ENCODE measurements around the gene NUCKS1.

NUCKS1 gene

DNA sequence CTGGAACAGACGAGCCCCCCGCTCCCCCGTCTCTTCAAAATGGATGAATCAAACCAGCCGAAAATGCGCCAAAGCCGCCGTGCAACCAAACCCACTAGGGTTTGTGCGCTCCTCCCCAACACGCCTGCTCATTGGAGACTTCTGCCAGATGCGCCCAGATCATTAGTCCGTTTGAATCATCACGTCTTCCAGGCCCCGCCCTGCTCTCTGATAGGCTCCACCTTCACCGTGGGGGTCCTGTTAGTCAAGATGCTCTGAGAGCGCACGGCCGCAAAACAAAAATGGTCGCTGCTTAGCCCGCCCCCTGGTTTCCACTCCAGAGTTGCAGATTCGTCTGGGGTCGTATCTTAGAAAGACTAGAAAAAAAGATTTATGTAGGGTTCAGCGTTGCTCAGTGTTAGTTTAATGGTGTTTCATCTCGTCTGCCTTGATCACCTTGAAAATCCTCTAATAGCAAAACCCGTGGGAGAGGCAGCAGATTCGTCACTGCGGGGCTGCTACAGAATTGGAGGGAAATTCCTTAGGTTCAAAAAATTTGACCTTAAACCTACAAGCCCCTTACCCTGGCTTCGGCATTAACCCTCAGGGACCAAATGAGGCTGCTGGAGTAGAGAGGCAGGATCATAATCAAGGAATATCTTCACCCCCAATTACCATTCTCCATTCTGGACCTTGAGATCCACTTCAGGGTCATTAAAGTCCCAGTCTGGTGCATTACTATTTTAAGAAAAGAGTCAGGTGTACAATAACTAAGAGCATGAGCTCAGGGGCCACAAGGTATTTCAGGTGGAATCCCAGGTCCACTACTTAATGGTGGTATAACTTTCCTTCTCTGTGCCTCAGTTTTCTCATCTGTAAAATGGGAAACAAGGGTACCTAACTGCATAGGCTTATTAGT lies at the start of gene NUCKS1:
Gene NUCKS1 (minus strand): TSS at position 45 of the 898 bp plus-strand sequence. CDS start 209 bp downstream, outside the sequence.
- DNase-seq (ENCODE audit: low spot score): peak; percentile 96

DNA sequence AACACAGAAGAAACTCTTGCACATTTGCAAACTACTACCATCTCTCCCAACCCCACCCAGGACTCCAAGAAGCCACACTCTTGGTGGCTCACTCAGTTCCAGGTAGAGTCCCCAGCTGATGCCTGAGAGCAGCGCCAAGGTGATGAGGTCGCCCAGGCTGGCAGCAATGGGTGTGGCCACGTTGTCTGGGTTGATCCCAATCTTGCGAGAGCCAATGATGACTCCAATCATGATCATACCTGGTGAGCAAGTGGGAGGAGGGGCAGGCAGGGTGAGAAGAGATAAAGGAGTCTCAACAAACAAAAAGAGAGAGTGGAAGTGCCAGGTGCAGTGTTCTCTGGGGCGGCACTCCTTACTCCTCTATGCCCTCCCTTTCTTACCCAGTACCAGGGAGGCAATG lies 48.6 kb upstream of the NUCKS1 start:
- DNase-seq (ENCODE audit: low spot score): no peak

GRCh38 chr1:205797168-205797567 lies 47.2 kb upstream of the NUCKS1 start:
- DNase-seq (ENCODE audit: low spot score): no peak

DNA sequence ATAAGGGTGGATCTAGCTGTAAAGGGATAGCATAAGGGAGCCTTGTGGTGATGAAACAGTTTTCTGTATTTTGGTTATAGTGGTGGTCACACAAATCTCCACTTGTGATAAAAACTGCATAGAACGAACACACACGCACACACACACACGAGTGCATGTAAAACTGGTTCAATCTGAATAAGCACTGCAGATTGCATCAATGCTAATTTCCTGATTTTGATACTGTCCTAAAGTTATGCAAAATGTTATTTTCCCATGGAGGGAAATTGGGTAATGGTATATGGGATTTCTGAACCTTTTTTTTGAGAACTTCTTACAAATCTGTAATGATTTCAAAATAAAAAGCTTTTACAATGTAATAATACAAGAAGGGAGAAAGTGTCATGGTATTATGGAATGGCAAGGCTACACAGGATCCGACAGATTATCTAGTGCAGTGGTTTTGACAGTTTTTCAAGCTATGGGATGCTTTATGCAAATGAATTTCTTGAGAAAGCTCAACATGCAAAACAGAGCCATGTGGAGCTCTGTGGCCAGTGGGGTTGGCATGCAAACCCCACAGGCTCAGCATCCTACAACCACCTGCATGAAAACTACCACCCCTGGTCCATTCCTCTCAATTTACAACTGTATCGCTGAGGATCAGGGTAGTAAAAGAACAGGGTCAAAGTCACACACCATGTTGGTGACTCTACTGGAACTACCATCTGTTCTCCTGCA lies 44.2 kb upstream of the NUCKS1 start:
- no peak for DNase-seq (ENCODE audit: low spot score)

GRCh38 chr1:205792961-205793673 lies 43.1 kb upstream of the NUCKS1 start:
- DNase-seq (ENCODE audit: low spot score): no peak

DNA sequence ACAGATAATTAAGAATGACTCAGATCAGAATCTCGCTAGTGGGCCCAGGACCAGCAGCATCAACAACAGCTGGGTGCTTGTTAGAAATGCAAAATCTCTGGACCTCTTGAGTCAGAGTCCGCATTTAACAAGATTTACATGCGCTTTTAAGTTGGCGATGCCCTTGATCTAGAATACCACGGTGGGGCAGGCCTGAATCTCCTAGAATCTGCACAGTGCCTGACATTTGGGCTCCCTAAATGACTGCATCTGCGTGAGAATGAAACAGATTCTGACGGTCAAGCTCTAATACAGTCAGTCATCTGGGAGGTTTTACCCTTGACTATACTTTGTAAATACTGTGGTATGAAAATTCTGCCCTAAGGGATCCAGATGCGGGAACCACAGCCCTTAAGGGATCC lies 42.5 kb upstream of the NUCKS1 start:
- DNase-seq (ENCODE audit: low spot score): no peak

DNA sequence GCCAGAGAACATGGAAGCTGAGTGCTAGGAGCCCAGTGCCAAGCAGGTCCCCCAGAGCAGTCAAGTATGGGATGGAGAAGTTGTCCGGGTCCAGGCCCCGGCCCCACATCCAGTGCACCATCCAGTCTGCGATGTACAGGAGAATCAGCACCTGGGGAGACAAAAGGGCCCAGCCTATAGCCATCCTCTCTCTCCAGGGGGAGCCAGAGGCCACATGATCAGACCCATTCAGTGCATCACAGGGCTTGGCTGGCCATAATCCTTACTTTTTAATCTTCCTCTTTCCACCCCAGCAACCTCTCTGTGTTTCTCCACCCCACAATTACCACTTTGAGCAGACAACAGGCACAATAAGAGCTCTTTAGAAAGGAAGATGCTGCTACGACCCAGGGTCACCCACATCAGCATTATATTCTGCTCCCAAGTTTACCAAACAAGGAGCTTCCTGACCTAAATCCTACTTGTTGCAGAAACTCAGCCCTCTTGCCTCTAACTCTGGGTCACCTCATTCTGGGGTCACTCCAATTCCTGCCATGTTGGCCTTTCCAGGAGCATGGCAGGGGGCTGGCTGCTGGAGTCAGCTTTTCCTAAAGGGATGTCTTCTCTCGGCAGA lies 41.7 kb upstream of the NUCKS1 start:
- peak; percentile 11 for DNase-seq (ENCODE audit: low spot score)

DNA sequence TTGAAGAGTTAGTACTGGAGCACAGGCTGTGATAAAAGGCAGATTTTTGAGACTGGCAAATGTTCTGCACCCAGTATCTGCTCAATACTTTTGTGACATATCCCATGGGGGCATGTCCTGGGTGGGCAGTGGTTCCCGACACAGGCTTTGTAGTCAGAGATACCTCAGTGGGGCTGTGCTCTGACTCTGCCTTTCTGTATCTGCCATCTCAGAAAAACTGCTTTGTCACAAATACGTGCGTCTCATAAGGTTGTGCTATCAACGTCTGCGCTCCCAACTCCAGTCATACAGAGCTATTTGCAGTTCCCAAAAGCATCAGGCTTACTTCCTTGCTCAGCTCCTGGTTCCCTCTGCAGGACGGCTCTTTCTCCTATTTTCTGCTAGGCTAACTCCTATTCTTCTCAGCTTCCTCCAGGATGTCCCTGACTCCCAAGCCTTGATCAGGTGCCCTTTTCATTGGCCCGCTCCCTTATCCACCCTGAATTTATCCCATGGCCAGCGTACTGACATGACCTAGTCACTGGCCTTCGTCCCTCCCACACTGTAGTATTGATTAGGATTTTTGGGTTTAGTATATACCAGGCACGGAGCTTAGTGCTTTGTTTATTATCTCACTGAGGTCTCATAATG lies 37.4 kb upstream of the NUCKS1 start:
- DNase-seq (ENCODE audit: low spot score): no peak

DNA sequence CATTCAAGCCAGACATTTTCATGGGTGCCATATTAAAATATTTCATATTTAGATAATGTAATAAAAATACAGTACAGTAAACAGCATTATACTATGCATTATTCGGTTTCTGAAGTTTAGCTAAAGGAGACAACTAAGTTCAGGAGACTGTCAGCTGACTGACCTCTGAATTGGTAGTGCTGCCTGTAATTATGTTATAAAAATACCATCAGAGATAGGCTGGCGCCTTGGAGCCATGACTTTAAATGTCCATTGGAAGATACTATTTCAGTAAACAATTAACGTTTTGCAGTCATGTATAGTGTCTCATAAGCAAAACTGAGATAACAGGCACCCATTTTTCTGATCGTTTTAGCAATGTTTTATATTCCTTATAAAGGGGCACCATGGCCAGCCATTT lies 36.6 kb upstream of the NUCKS1 start:
- no peak for DNase-seq (ENCODE audit: low spot score)

GRCh38 chr1:205785446-205785845 lies 35.5 kb upstream of the NUCKS1 start:
- no peak for DNase-seq (ENCODE audit: low spot score)

GRCh38 chr1:205783904-205784303 lies 33.9 kb upstream of the NUCKS1 start:
- no peak for DNase-seq (ENCODE audit: low spot score)

DNA sequence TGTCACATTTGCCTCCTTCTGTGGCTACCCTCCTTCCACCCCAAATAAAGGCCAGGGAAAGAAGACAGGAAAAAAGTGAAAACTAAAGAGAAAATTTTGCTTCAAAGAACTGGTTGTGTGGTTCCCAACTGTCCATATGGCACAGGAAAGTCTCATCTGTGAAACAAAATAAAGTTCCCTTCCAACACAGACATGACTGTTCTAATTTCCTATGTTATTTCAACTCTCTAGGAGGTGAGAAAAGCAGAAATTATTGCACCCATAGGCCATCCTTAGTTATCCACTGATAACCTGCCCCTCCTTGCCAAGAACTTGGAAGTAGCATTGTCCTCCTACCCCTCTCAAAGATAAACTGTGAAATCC lies 33.4 kb upstream of the NUCKS1 start:
- no peak for DNase-seq (ENCODE audit: low spot score)

DNA sequence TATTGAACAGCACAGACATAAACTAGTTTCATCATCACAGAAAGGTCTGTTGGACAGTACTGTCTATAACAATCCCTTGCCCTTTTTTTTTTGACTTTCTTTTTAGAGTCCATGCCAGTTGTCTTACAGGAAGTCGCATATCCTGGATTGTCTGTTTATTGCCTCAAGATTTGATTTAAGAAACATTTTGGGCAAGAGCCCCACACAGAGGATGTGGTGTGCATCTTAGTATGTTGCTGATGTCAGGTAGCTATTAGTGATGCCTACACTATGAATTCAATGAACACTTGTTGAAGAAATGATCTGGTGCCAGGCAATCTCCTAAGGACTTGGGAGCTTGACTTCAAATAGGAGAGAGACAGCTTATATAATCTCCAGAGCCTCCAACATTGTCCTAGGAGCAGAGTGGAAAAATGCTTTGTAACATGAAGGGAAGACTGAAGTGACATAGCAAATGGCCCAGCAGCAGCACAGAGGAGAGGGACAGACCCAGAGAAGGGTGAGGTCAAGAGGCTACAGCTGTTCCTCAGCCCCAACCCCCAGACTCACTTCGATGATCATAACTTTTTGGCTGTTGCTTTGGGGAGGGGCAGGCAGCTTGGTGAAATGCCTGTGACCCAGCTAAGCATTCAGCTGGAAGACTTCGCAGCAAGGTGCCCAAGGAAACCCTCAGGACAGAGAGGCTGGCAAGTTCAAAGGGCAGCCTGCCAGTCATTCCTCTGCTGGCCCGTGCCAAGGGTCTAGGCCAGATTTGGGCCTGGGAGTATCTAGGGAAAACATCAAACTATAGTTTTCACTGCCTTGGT lies 32.8 kb upstream of the NUCKS1 start:
- DNase-seq (ENCODE audit: low spot score): no peak

DNA sequence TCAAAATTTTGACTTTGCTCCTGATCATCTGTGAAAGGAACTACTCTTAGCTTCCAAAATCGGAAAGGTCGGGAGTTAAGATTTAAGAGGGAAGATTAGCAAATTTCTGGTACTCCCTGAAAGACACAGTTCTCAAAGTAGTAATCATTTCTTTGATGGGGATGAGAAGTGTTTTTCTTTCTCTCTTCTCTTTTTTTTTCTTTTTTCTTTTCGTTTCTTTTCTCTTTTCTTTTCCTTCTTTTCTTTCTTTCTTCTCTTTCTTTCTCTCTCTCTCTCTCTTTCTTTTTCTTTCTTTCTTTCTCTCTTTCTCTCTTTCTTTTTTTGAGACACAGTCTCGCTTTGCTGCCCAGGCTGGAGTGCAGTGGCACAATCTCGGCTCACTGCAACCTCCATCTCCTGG lies 30.4 kb upstream of the NUCKS1 start:
- no peak for DNase-seq (ENCODE audit: low spot score)

- DNase-seq (ENCODE audit: low spot score): no peak
Measured at GRCh38 chr1:205777994-205778393, 28.0 kb upstream of the NUCKS1 start.

DNA sequence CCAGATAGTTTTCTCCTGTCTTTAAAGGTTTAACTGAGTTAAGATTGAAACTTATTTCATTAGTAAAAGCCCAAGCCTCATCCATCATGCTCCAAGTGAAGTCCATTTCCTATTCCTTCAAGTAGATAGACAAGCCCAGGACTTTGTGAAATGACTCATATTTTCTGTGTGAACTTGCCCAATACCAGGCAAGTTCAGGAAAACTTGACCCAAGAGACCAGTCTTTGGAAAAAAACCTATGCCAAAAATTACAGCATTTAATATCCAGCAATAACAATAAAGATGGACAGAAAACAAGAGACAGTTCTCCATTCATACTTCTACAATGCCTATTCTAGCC lies 25.7 kb upstream of the NUCKS1 start:
- peak; percentile 5 for DNase-seq (ENCODE audit: low spot score)

GRCh38 chr1:205775015-205775716 lies 25.2 kb upstream of the NUCKS1 start, which contains the start of gene RAB29:
Gene RAB29 (minus strand): TSS chr1:205775482. CDS start chr1:205774956, 526 bp downstream.
- peak; percentile 80 for DNase-seq (ENCODE audit: low spot score)

DNA sequence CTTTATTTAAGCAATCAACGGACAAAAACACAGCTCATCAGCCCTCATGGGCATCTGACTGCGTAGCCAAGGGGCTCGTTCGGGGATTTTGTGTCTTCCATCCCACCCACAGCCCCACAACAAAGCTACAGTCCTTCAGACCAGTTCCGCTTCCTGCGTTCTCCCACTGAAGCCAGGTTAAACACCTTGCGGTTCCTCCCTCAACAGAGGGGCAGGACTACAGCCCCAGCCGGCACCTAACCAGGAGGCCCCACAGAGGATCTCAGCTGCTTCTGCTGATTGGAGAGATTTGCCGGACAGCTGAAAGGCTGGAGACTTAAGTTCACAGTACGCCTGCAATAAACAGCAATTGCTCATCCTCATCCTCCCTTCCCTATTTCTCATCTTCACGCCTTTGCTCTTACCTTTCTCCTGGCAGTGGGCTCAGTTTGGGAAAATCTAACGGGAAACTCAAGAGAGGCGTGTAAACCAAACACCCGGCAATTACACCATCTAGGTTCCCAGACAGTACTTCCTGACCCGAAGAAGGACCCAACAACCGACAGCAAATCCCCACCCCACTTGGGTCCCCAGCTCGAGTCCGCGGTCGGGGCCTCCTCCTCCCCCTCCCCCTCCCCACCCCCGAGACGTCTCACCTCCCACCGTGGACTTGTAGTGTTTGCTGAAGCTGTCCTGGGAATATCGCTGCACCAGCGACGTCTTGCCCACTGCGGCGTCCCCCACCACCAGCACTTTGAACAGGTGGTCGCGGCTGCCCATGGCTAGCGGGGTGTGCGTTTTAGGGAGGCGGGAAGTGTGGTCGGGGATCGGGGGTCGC lies 24.4 kb upstream of the NUCKS1 start:
- no peak for DNase-seq (ENCODE audit: low spot score)

- DNase-seq (ENCODE audit: low spot score): no peak
Measured at GRCh38 chr1:205772607-205773032, 22.6 kb upstream of the NUCKS1 start.
